Panc1 (cell line): ENCODE measurements around the gene LRCH1.

ENCODE experiments used
- POLR2AphosphoS5 ChIP-seq: IDR thresholded peaks from 2 replicates; pipeline ENCODE4 v1.6.1; 2012; ENCODE audit warnings: mild to moderate bottlenecking, low read depth, low read length, moderate library complexity
- REST ChIP-seq, 2 experiments: IDR thresholded peaks; 2 replicates each; pipeline ENCODE4 v1.6.1; 2011 to 2012; ENCODE audit warnings: low read depth in 2 of 2, control low read depth in 1 of 2, low read length in 1 of 2, mild to moderate bottlenecking in 1 of 2, moderate library complexity in 1 of 2; ENCODE audit not compliant: insufficient read depth in 1 of 2
- SIN3A ChIP-seq: IDR thresholded peaks from 2 replicates; pipeline ENCODE4 v1.6.1; 2012; ENCODE audit warnings: low read depth, mild to moderate bottlenecking, low read length, moderate library complexity, borderline replicate concordance; ENCODE audit not compliant: insufficient read depth
- TCF7L2 ChIP-seq: IDR thresholded peaks from 2 replicates; pipeline ENCODE4 v1.6.1; 2011; ENCODE audit warnings: mild to moderate bottlenecking, low read depth, low read length, inconsistent platforms
- TF ChIP-seq, protein P1 (sequence below): fragments of 450-650 bp; IDR thresholded peaks from 2 replicates; pipeline ENCODE4 v1.5.1; 2017; ENCODE audit warnings: mild to moderate bottlenecking

DNA sequence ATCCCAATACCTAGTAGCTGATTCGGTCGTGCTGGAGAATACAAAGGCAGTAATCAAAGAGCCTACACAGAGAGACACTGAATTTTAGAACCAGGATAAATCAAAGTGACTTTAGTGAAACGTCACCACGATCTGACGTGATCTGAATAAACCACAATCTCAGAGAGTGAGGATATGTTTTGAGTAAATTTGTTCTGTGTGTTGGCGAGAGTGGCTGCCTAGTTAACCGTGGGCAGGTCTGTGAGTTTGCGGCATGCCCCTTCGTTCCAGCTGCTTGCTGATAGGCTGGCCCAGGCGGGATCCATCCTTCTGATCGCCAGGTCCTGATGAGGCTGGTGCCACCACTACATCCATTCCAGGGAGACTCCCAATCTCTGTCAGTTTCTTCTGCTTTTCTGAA, 40.4 kb downstream of the LRCH1 start:
- TF ChIP-seq POLR2AphosphoS5, result no peak
- TF ChIP-seq, protein P1, sequence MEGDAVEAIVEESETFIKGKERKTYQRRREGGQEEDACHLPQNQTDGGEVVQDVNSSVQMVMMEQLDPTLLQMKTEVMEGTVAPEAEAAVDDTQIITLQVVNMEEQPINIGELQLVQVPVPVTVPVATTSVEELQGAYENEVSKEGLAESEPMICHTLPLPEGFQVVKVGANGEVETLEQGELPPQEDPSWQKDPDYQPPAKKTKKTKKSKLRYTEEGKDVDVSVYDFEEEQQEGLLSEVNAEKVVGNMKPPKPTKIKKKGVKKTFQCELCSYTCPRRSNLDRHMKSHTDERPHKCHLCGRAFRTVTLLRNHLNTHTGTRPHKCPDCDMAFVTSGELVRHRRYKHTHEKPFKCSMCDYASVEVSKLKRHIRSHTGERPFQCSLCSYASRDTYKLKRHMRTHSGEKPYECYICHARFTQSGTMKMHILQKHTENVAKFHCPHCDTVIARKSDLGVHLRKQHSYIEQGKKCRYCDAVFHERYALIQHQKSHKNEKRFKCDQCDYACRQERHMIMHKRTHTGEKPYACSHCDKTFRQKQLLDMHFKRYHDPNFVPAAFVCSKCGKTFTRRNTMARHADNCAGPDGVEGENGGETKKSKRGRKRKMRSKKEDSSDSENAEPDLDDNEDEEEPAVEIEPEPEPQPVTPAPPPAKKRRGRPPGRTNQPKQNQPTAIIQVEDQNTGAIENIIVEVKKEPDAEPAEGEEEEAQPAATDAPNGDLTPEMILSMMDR, result no peak
- TF ChIP-seq REST (IDR thresholded peaks at IDR 0.05; ENCODE audit: insufficient read depth in 1 of 2, low read depth in 2 of 2, low read length in 1 of 2), result no peak
- TF ChIP-seq SIN3A, result no peak
- no peak for TF ChIP-seq TCF7L2
